Measurements from ENCODE around the gene MS4A15. TPM values are rescaled to one million over a fixed set of nuclear protein-coding genes. Genes with fewer than 3 reads are reported as not detected.
"Not testable (repeated sequence)": the region's sequence is repeated elsewhere in the genome, so short reads cannot be mapped to it uniquely, and the experiment has no call there.

MS4A15 gene
- not detected for polyA plus RNA-seq

GRCh38 chr11:60756307-60757032, at the start of gene MS4A15:
Gene MS4A15 (plus strand): TSS chr11:60756867. CDS start chr11:60763734, 6,867 bp downstream.
- peaks cover 11% of the 10 kb centered on the region for H3K27me3 Mint-ChIP-seq
- H3K4me1 Mint-ChIP-seq = peaks cover under 1 to 12% (median 1%) of the 10 kb centered on the region in 3 donors
- no peak within 1 kb of the TSS for H3K4me3 Mint-ChIP-seq
- no peak within 1 kb of the TSS for H3K27ac Mint-ChIP-seq
- no peaks in the 10 kb centered on the region for H3K9me3 Mint-ChIP-seq
- H3K36me3 Mint-ChIP-seq = no peaks in the 10 kb centered on the region

GRCh38 chr11:60706931-60707330, 49.7 kb upstream of the MS4A15 start:
- Mint-ChIP-seq H3K4me3 (no peak overlapping the region), H3K9me3 (no peaks in the 10 kb centered on the region), H3K4me1 (peaks cover 0 to 2% (median 0%) of the 10 kb centered on the region in 3 donors), H3K36me3 (no peaks in the 10 kb centered on the region), H3K27ac (no peak overlapping the region), H3K27me3 (peaks cover 5% of the 10 kb centered on the region)

- H3K4me3 Mint-ChIP-seq = no peak overlapping the region
- peaks cover 8% of the 10 kb centered on the region for H3K27me3 Mint-ChIP-seq
- no peaks in the 10 kb centered on the region for H3K9me3 Mint-ChIP-seq
- H3K27ac Mint-ChIP-seq = no peak overlapping the region
- no peaks in the 10 kb centered on the region for H3K36me3 Mint-ChIP-seq
- H3K4me1 Mint-ChIP-seq = no peaks in the 10 kb centered on the region
Measured at GRCh38 chr11:60710482-60710881, 46.2 kb upstream of the MS4A15 start.

- Mint-ChIP-seq H3K4me1 (no peaks in the 10 kb centered on the region), H3K4me3 (no peak overlapping the region), H3K27me3 (peaks cover 11% of the 10 kb centered on the region), H3K27ac (no peak overlapping the region), H3K36me3 (no peaks in the 10 kb centered on the region), H3K9me3 (no peaks in the 10 kb centered on the region)
Measured at GRCh38 chr11:60711276-60711675, 45.4 kb upstream of the MS4A15 start.

GRCh38 chr11:60713423-60713822, 43.2 kb upstream of the MS4A15 start:
- peaks cover 10% of the 10 kb centered on the region for H3K27me3 Mint-ChIP-seq
- H3K4me3 Mint-ChIP-seq, H3K36me3 Mint-ChIP-seq, H3K27ac Mint-ChIP-seq, H3K4me1 Mint-ChIP-seq, H3K9me3 Mint-ChIP-seq: not testable (repeated sequence)

GRCh38 chr11:60717956-60718355, 38.7 kb upstream of the MS4A15 start:
- peaks cover 0 to 3% (median 0%) of the 10 kb centered on the region in 3 donors for H3K9me3 Mint-ChIP-seq
- peak overlapping the region in 1 of 4 donors; percentile 43 for H3K4me3 Mint-ChIP-seq
- peaks cover 12% of the 10 kb centered on the region for H3K27me3 Mint-ChIP-seq
- no peak overlapping the region for H3K27ac Mint-ChIP-seq
- peaks cover 4% of the 10 kb centered on the region for H3K36me3 Mint-ChIP-seq
- peaks cover 0 to 3% (median 1%) of the 10 kb centered on the region in 3 donors for H3K4me1 Mint-ChIP-seq

- peaks cover 0 to 3% (median 0%) of the 10 kb centered on the region in 3 donors for H3K9me3 Mint-ChIP-seq
- H3K27me3 Mint-ChIP-seq = peaks cover 13% of the 10 kb centered on the region
Measured at GRCh38 chr11:60718524-60719316, 37.9 kb upstream of the MS4A15 start.

GRCh38 chr11:60719391-60719790, 37.3 kb upstream of the MS4A15 start:
- Mint-ChIP-seq H3K27me3 (peaks cover 16% of the 10 kb centered on the region), H3K4me3 (no peak overlapping the region), H3K27ac (no peak overlapping the region)

More at GRCh38 chr11:60718524-60719316, 37.9 kb upstream of the MS4A15 start:
- Mint-ChIP-seq H3K4me3 (no peak overlapping the region), H3K27ac (no peak overlapping the region), H3K36me3 (peaks cover 4% of the 10 kb centered on the region), H3K4me1 (peaks cover 0 to 3% (median 1%) of the 10 kb centered on the region in 3 donors)

GRCh38 chr11:60720460-60720859, 36.2 kb upstream of the MS4A15 start:
- Mint-ChIP-seq H3K4me3 (no peak overlapping the region), H3K27me3 (peaks cover 16% of the 10 kb centered on the region)

More at GRCh38 chr11:60719391-60719790, 37.3 kb upstream of the MS4A15 start:
- H3K9me3 Mint-ChIP-seq = peaks cover 0 to 3% (median 0%) of the 10 kb centered on the region in 3 donors
- peaks cover 0 to 3% (median 1%) of the 10 kb centered on the region in 3 donors for H3K4me1 Mint-ChIP-seq
- H3K36me3 Mint-ChIP-seq = peaks cover 4% of the 10 kb centered on the region

GRCh38 chr11:60724420-60724819, 32.2 kb upstream of the MS4A15 start, which contains the start of gene MS4A18:
Gene MS4A18 (plus strand): TSS chr11:60724720.
- Mint-ChIP-seq H3K36me3 (no peaks in the 10 kb centered on the region), H3K9me3 (no peaks in the 10 kb centered on the region), H3K4me1 (no peaks in the 10 kb centered on the region), H3K27me3 (peaks cover 18% of the 10 kb centered on the region), H3K4me3 (peak within 1 kb of the TSS in 1 of 4 donors; percentile 51), H3K27ac (no peak within 1 kb of the TSS)

More at GRCh38 chr11:60720460-60720859, 36.2 kb upstream of the MS4A15 start:
- Mint-ChIP-seq H3K36me3 (peaks cover 4% of the 10 kb centered on the region), H3K4me1 (peaks cover 0 to 3% (median 1%) of the 10 kb centered on the region in 3 donors), H3K9me3 (peaks cover 0 to 3% (median 0%) of the 10 kb centered on the region in 3 donors), H3K27ac (no peak overlapping the region)

GRCh38 chr11:60725592-60725991, 31.1 kb upstream of the MS4A15 start:
- H3K4me1 Mint-ChIP-seq = no peaks in the 10 kb centered on the region
- peaks cover 21% of the 10 kb centered on the region for H3K27me3 Mint-ChIP-seq
- H3K27ac Mint-ChIP-seq = no peak overlapping the region
- no peaks in the 10 kb centered on the region for H3K9me3 Mint-ChIP-seq
- H3K36me3 Mint-ChIP-seq = no peaks in the 10 kb centered on the region
- H3K4me3 Mint-ChIP-seq = no peak overlapping the region

GRCh38 chr11:60731586-60731985, 25.1 kb upstream of the MS4A15 start:
- Mint-ChIP-seq H3K27me3 (peaks cover 13% of the 10 kb centered on the region), H3K36me3 (no peaks in the 10 kb centered on the region), H3K4me1 (no peaks in the 10 kb centered on the region), H3K27ac (no peak overlapping the region), H3K4me3 (no peak overlapping the region), H3K9me3 (no peaks in the 10 kb centered on the region)

- H3K4me1 Mint-ChIP-seq = no peaks in the 10 kb centered on the region
- H3K9me3 Mint-ChIP-seq = no peaks in the 10 kb centered on the region
- H3K27me3 Mint-ChIP-seq = peaks cover 11% of the 10 kb centered on the region
- no peak overlapping the region for H3K4me3 Mint-ChIP-seq
- H3K27ac Mint-ChIP-seq = no peak overlapping the region
- H3K36me3 Mint-ChIP-seq = no peaks in the 10 kb centered on the region
Measured at GRCh38 chr11:60734279-60734678, 22.4 kb upstream of the MS4A15 start.

- Mint-ChIP-seq H3K27ac (no peak overlapping the region), H3K9me3 (peaks cover 0 to 3% (median 0%) of the 10 kb centered on the region in 3 donors), H3K27me3 (peaks cover 7% of the 10 kb centered on the region), H3K36me3 (peaks cover 3% of the 10 kb centered on the region), H3K4me1 (no peaks in the 10 kb centered on the region), H3K4me3 (no peak overlapping the region)
Measured at GRCh38 chr11:60739114-60739513, 17.6 kb upstream of the MS4A15 start.

- peaks cover 0 to 4% (median 3%) of the 10 kb centered on the region in 3 donors for H3K9me3 Mint-ChIP-seq
- peaks cover 3% of the 10 kb centered on the region for H3K36me3 Mint-ChIP-seq
- H3K4me1 Mint-ChIP-seq = no peaks in the 10 kb centered on the region
- H3K27me3 Mint-ChIP-seq = peaks cover 7% of the 10 kb centered on the region
- H3K27ac Mint-ChIP-seq = no peak overlapping the region
- H3K4me3 Mint-ChIP-seq = no peak overlapping the region
Measured at GRCh38 chr11:60740573-60740972, 16.1 kb upstream of the MS4A15 start.
